ENCODE measurements around the gene TANGO6.

The TANGO6 gene

GRCh38 chr16:69106491-69107315 lies 263.4 kb downstream of the TANGO6 start:
- no peak for FAIRE-seq

GRCh38 chr16:69107316-69107962 lies 264.1 kb downstream of the TANGO6 start:
- no peak for FAIRE-seq

- no peak for FAIRE-seq
These were observed 265.0 kb downstream of the TANGO6 start for GRCh38 chr16:69108064-69108904.

- FAIRE-seq = no peak
These were observed 265.5 kb downstream of the TANGO6 start for GRCh38 chr16:69108905-69109252.

- FAIRE-seq = no peak
These were observed 266.3 kb downstream of the TANGO6 start for GRCh38 chr16:69109486-69110270.

GRCh38 chr16:69110406-69110805 lies 267.1 kb downstream of the TANGO6 start:
- FAIRE-seq = no peak

GRCh38 chr16:69111216-69111875 lies 268.0 kb downstream of the TANGO6 start:
- FAIRE-seq = no peak

- FAIRE-seq = no peak
These were observed 268.5 kb downstream of the TANGO6 start for GRCh38 chr16:69111876-69112230.

- no peak for FAIRE-seq
These were observed 269.2 kb downstream of the TANGO6 start for GRCh38 chr16:69112285-69113129.

GRCh38 chr16:69113216-69113615 lies 269.9 kb downstream of the TANGO6 start:
- FAIRE-seq = no peak

GRCh38 chr16:69114346-69114975 lies 271.1 kb downstream of the TANGO6 start:
- no peak for FAIRE-seq

- FAIRE-seq = no peak
These were observed 271.6 kb downstream of the TANGO6 start for GRCh38 chr16:69114976-69115355.

GRCh38 chr16:69115361-69115760 lies 272.0 kb downstream of the TANGO6 start:
- no peak for FAIRE-seq

GRCh38 chr16:69115837-69116236 lies 272.5 kb downstream of the TANGO6 start:
- no peak for FAIRE-seq

GRCh38 chr16:69116256-69116875 lies 273.0 kb downstream of the TANGO6 start:
- no peak for FAIRE-seq

- FAIRE-seq = no peak
These were observed 273.6 kb downstream of the TANGO6 start for GRCh38 chr16:69116906-69117305.

- no peak for FAIRE-seq
These were observed 275.1 kb downstream of the TANGO6 start for GRCh38 chr16:69118468-69118867.

GRCh38 chr16:69118994-69119393 lies 275.7 kb downstream of the TANGO6 start:
- no peak for FAIRE-seq

- no peak for FAIRE-seq
These were observed 276.2 kb downstream of the TANGO6 start for GRCh38 chr16:69119536-69119935.

- no peak for FAIRE-seq
These were observed 276.8 kb downstream of the TANGO6 start for GRCh38 chr16:69120096-69120664.
